HepG2 (cell line): ENCODE data around the gene PROC. TPM values are rescaled to one million over a fixed set of nuclear protein-coding genes. Genes with fewer than 3 reads are reported as not detected.
A peak's percentile ranks its signal among the peaks of the same experiment; 100 is the strongest.

Experiments
- ATF7 ChIP-seq, 2 experiments: fragments of 450-650 bp in 1 of 2; sonication (generic) in 1 of 2; formaldehyde crosslinking in 1 of 2; IDR thresholded peaks; 2 replicates each; pipeline versions ENCODE4 v1.4.0 to v1.6.1; 2016 to 2020; ENCODE audit warnings: antibody characterized with exemption in 1 of 2, mild to moderate bottlenecking in 1 of 2, missing genetic modification reagents in 1 of 2
- CCDC6 ChIP-seq: sonication (generic); formaldehyde crosslinking; IDR thresholded peaks from 2 replicates; pipeline ENCODE4 v1.8.1; 2022; ENCODE audit warnings: mild to moderate bottlenecking, missing genetic modification reagents, moderate library complexity
- FOXC1 ChIP-seq: sonication (generic); formaldehyde crosslinking; IDR thresholded peaks from 2 replicates; pipeline ENCODE4 v1.8.0; 2022; ENCODE audit warnings: mild to moderate bottlenecking, missing genetic modification reagents, borderline replicate concordance
- HNF4A ChIP-seq: sonication (generic); formaldehyde crosslinking; IDR thresholded peaks from 2 replicates; pipeline ENCODE4 v1.4.0; 2020; ENCODE audit warnings: missing genetic modification reagents
- IRF2 ChIP-seq: IDR thresholded peaks from 2 replicates; pipeline ENCODE4 v1.6.1; 2018; ENCODE audit warnings: missing genetic modification reagents, missing compliant biosample characterization
- KAT7 ChIP-seq: IDR thresholded peaks from 2 replicates; pipeline ENCODE4 v1.6.1; 2018; ENCODE audit warnings: borderline replicate concordance, missing compliant biosample characterization
- KDM3A ChIP-seq: IDR thresholded peaks from 2 replicates; pipeline ENCODE4 v1.6.1; 2018; ENCODE audit warnings: low read depth, missing compliant biosample characterization
- MEIS2 ChIP-seq: sonication (generic); formaldehyde crosslinking; IDR thresholded peaks from 2 replicates; pipeline ENCODE4 v1.9.0; 2021; ENCODE audit warnings: mild to moderate bottlenecking, missing genetic modification reagents
- MTERF4 ChIP-seq: sonication (generic); formaldehyde crosslinking; IDR thresholded peaks from 2 replicates; pipeline ENCODE4 v1.8.0; 2023; ENCODE audit warnings: mild to moderate bottlenecking, missing genetic modification reagents
- MTF2 ChIP-seq: sonication (generic); formaldehyde crosslinking; IDR thresholded peaks from 2 replicates; pipeline ENCODE4 v1.5.0; 2020; ENCODE audit warnings: missing genetic modification reagents, borderline replicate concordance
- PRPF4 ChIP-seq: fragments of 200-400 bp; formaldehyde crosslinking; IDR thresholded peaks from 2 replicates; pipeline ENCODE4 v1.6.1; 2016; ENCODE audit warnings: low read length, low read depth; ENCODE audit not compliant: poor library complexity, severe bottlenecking
- SKI ChIP-seq: fragments of 450-650 bp; IDR thresholded peaks from one replicate; pipeline ENCODE4 v1.6.1; 2018; ENCODE audit warnings: mild to moderate bottlenecking; ENCODE audit not compliant: partially characterized antibody
- SOX6 ChIP-seq, 2 experiments: fragments of 450-650 bp in 1 of 2; sonication (generic) in 1 of 2; formaldehyde crosslinking in 1 of 2; IDR thresholded peaks; 2 replicates each; pipeline versions ENCODE4 v1.4.0 to v1.6.1; 2017 to 2020; ENCODE audit warnings: antibody characterized with exemption in 1 of 2, mild to moderate bottlenecking in 1 of 2, missing genetic modification reagents in 1 of 2
- TRIM24 ChIP-seq: sonication (generic); formaldehyde crosslinking; IDR thresholded peaks from 2 replicates; pipeline ENCODE4 v1.8.0; 2022; ENCODE audit warnings: mild to moderate bottlenecking, missing genetic modification reagents
- ZBTB7A ChIP-seq: sonication (generic); formaldehyde crosslinking; IDR thresholded peaks from 2 replicates; pipeline ENCODE4 v1.8.0; 2022; ENCODE audit warnings: mild to moderate bottlenecking, missing genetic modification reagents
- ZFY ChIP-seq: sonication (generic); formaldehyde crosslinking; IDR thresholded peaks from 2 replicates; pipeline ENCODE4 v1.4.0; 2020; ENCODE audit warnings: missing genetic modification reagents
- ZNF326 ChIP-seq: sonication (generic); formaldehyde crosslinking; IDR thresholded peaks from 2 replicates; pipeline ENCODE4 v1.4.0; 2020; ENCODE audit warnings: missing genetic modification reagents, borderline replicate concordance
- ZNF431 ChIP-seq: sonication (generic); formaldehyde crosslinking; IDR thresholded peaks from 2 replicates; pipeline ENCODE4 v1.9.0; 2022; ENCODE audit warnings: missing genetic modification reagents, low read depth, mild to moderate bottlenecking, borderline replicate concordance
- ZNF510 ChIP-seq: sonication (generic); formaldehyde crosslinking; IDR thresholded peaks from 2 replicates; pipeline ENCODE4 v1.4.0; 2020; ENCODE audit warnings: low read depth, mild to moderate bottlenecking, missing genetic modification reagents
- ZNF839 ChIP-seq: sonication (generic); formaldehyde crosslinking; IDR thresholded peaks from 2 replicates; pipeline ENCODE4 v1.4.0; 2020; ENCODE audit warnings: missing genetic modification reagents, mild to moderate bottlenecking, borderline replicate concordance
- polyA plus RNA-seq, 8 experiments: library from polyadenylated mRNA; depleted of rRNA in 3 of 8; stranded (reverse) in 7 of 8; unstranded in 1 of 8; fragments of >200 nt; fragmentation: Illumina TruSeq in 4 of 8; extraction: Trizol in 4 of 8; gene quantifications; 2 replicates each; pipeline versions ENCODE4 v1.2.1 to v1.2.3, GENCODE V29; 2011 to 2016; ENCODE audit warnings: low read depth in 4 of 8, missing spikeins in 1 of 8, mixed read lengths in 1 of 8; ENCODE audit not compliant: insufficient read depth in 1 of 8
- total RNA-seq, 5 experiments: library from RNA; depleted of rRNA; stranded (reverse); fragments of >200 nt; fragmentation: Illumina TruSeq; extraction: Trizol; gene quantifications; 2 replicates each; pipeline ENCODE4 v1.2.3, GENCODE V29; 2016; ENCODE audit warnings: low read depth in 1 of 5
- TF ChIP-seq, protein P1 (sequence below): IDR thresholded peaks from 2 replicates; pipeline ENCODE4 v1.6.1; 2016; ENCODE audit warnings: low read depth, missing genetic modification reagents, missing compliant biosample characterization

The PROC gene
- total and polyA plus RNA-seq, 2 of the 13 experiments (the other 11 are each of a cell fraction or from before 2014, with no cell fraction given), result 134 to 185 TPM

DNA sequence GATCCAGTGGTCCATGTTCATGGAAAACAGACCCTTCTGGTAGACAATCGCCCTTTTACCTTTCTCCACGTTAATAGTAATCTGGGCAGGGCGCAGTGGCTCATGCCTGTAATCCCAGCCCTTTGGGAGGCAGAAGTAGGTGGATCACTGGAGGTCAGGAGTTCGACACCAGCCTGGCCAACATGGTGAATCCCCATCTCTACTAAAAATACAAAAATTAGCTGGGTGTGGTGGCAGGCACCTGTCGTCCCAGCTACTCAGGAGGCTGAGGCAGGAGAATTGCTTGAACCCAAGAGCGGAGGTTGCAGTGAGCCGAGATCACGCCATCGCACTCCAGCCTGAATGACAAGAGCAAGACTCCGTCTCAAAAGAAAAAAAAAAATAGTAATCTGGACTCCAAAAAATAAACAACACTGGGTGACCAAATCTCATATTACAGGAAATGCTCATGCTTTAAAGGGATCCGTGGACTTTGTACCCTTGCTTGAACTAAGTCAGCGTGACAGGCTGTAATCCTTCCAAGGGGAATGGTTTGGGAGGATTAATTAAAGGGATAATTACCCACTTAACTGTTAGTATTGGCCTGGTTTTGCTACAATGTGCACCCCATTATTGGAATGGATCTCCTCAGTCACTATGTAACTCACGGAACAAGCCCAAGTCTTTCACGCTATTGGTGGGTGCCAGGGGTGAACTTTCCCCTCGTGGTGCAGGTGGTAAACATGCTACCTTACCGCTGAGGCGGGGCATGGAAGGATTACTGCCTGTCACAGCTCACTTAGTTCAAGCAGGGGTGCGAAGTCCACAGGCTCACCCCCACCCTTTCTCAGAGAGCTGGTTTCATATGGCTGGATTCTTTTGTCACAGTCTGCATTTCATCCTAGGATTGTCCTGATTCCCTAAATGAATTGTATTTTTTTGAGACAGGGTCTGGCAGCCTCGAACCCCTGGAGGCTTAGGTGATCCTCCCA is 36.7 kb downstream of the PROC start (continued):
- TF ChIP-seq ATF7 (IDR thresholded peaks at IDR 0.05), result no peak
- TF ChIP-seq ATF7 (CRISPR knock-in tag; IDR thresholded peaks at IDR 0.05), result peak; percentile 79; the same call in 1 of the 2 replicates
- TF ChIP-seq HNF4A, result peak; percentile 100
- TF ChIP-seq CCDC6, result no peak
- no peak; the same call in none of the 2 replicates for TF ChIP-seq MTF2
- TF ChIP-seq ZBTB7A (CRISPR knock-in tag), result peak; percentile 80; the same call in 1 of the 2 replicates
- TF ChIP-seq SOX6 (IDR thresholded peaks at IDR 0.05), result no peak
- TF ChIP-seq SOX6 (CRISPR knock-in tag; IDR thresholded peaks at IDR 0.05), result peak; percentile 93
- TF ChIP-seq ZNF839 (CRISPR knock-in tag), result 0 out of 2 replicates have a peak, but pooled peaks have one; percentile 16
- TF ChIP-seq MTERF4 (CRISPR knock-in tag), result no peak
- TF ChIP-seq FOXC1 (CRISPR knock-in tag), result peak; percentile 93; the same call in 1 of the 2 replicates
- TF ChIP-seq IRF2 (CRISPR knock-in tag), result peak; percentile 92
- TF ChIP-seq MEIS2 (CRISPR knock-in tag), result peak; percentile 97
- no peak for TF ChIP-seq ZNF326 (CRISPR knock-in tag)
- peak; percentile 98 for TF ChIP-seq ZNF431 (CRISPR knock-in tag)
- peak; percentile 81 for TF ChIP-seq TRIM24 (CRISPR knock-in tag)
- TF ChIP-seq KDM3A (CRISPR knock-in tag), result peak; percentile 74; the same call in 1 of the 2 replicates
- TF ChIP-seq PRPF4, result no peak
- TF ChIP-seq ZFY (CRISPR knock-in tag), result peak; percentile 55
- TF ChIP-seq, protein P1, sequence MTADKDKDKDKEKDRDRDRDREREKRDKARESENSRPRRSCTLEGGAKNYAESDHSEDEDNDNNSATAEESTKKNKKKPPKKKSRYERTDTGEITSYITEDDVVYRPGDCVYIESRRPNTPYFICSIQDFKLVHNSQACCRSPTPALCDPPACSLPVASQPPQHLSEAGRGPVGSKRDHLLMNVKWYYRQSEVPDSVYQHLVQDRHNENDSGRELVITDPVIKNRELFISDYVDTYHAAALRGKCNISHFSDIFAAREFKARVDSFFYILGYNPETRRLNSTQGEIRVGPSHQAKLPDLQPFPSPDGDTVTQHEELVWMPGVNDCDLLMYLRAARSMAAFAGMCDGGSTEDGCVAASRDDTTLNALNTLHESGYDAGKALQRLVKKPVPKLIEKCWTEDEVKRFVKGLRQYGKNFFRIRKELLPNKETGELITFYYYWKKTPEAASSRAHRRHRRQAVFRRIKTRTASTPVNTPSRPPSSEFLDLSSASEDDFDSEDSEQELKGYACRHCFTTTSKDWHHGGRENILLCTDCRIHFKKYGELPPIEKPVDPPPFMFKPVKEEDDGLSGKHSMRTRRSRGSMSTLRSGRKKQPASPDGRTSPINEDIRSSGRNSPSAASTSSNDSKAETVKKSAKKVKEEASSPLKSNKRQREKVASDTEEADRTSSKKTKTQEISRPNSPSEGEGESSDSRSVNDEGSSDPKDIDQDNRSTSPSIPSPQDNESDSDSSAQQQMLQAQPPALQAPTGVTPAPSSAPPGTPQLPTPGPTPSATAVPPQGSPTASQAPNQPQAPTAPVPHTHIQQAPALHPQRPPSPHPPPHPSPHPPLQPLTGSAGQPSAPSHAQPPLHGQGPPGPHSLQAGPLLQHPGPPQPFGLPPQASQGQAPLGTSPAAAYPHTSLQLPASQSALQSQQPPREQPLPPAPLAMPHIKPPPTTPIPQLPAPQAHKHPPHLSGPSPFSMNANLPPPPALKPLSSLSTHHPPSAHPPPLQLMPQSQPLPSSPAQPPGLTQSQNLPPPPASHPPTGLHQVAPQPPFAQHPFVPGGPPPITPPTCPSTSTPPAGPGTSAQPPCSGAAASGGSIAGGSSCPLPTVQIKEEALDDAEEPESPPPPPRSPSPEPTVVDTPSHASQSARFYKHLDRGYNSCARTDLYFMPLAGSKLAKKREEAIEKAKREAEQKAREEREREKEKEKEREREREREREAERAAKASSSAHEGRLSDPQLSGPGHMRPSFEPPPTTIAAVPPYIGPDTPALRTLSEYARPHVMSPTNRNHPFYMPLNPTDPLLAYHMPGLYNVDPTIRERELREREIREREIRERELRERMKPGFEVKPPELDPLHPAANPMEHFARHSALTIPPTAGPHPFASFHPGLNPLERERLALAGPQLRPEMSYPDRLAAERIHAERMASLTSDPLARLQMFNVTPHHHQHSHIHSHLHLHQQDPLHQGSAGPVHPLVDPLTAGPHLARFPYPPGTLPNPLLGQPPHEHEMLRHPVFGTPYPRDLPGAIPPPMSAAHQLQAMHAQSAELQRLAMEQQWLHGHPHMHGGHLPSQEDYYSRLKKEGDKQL (CRISPR knock-in tag), result peak; percentile 73; the same call in 1 of the 2 replicates
- TF ChIP-seq SKI, result peak; percentile 65
- 0 out of 2 replicates have a peak, but pooled peaks have one; percentile 47 for TF ChIP-seq ZNF510 (CRISPR knock-in tag)
- TF ChIP-seq KAT7 (CRISPR knock-in tag), result peak; percentile 85; the same call in 1 of the 2 replicates
